Ishikawa (cell line): ENCODE results near the gene CBLL1.

Source experiments
- CEBPB ChIP-seq: IDR thresholded peaks from 2 replicates; pipeline ENCODE4 v1.6.1; 2012
- CREB1 ChIP-seq: IDR thresholded peaks from 2 replicates; pipeline ENCODE4 v1.6.1; 2012; ENCODE audit warnings: low read depth
- EGR1 ChIP-seq: IDR thresholded peaks from 2 replicates; pipeline ENCODE4 v1.6.1; 2012
- EP300 ChIP-seq: IDR thresholded peaks from 2 replicates; pipeline ENCODE4 v1.6.1; 2012; ENCODE audit warnings: borderline replicate concordance
- FOXM1 ChIP-seq: IDR thresholded peaks from 2 replicates; pipeline ENCODE4 v1.6.1; 2012; ENCODE audit warnings: low read depth, borderline replicate concordance
- NFIC ChIP-seq: IDR thresholded peaks from 2 replicates; pipeline ENCODE4 v1.6.1; 2012
- RAD21 ChIP-seq: IDR thresholded peaks from 2 replicates; pipeline ENCODE4 v1.6.1; 2012; ENCODE audit warnings: low read depth
- TAF1 ChIP-seq: IDR thresholded peaks from 2 replicates; pipeline ENCODE4 v1.6.1; 2012; ENCODE audit warnings: low read depth, mild to moderate bottlenecking
- TCF12 ChIP-seq: IDR thresholded peaks from 2 replicates; pipeline ENCODE4 v1.6.1; 2012; ENCODE audit warnings: low read depth
- TEAD4 ChIP-seq: IDR thresholded peaks from 2 replicates; pipeline ENCODE4 v1.6.1; 2012
- YY1 ChIP-seq: IDR thresholded peaks from 2 replicates; pipeline ENCODE4 v1.6.1; 2012; ENCODE audit warnings: low read depth
- ZBTB7A ChIP-seq: IDR thresholded peaks from 2 replicates; pipeline ENCODE4 v1.6.1; 2012; ENCODE audit warnings: low read depth
- TF ChIP-seq, protein P1 (sequence below): IDR thresholded peaks from 2 replicates; pipeline ENCODE4 v1.6.1; 2012
- TF ChIP-seq, protein P2 (sequence below): IDR thresholded peaks from 2 replicates; pipeline ENCODE4 v1.6.1; 2012; ENCODE audit warnings: low read depth, mild to moderate bottlenecking
- TF ChIP-seq, protein P3 (sequence below): IDR thresholded peaks from 2 replicates; pipeline ENCODE4 v1.6.1; 2012

Gene CBLL1, protein sequence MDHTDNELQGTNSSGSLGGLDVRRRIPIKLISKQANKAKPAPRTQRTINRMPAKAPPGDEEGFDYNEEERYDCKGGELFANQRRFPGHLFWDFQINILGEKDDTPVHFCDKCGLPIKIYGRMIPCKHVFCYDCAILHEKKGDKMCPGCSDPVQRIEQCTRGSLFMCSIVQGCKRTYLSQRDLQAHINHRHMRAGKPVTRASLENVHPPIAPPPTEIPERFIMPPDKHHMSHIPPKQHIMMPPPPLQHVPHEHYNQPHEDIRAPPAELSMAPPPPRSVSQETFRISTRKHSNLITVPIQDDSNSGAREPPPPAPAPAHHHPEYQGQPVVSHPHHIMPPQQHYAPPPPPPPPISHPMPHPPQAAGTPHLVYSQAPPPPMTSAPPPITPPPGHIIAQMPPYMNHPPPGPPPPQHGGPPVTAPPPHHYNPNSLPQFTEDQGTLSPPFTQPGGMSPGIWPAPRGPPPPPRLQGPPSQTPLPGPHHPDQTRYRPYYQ

DNA sequence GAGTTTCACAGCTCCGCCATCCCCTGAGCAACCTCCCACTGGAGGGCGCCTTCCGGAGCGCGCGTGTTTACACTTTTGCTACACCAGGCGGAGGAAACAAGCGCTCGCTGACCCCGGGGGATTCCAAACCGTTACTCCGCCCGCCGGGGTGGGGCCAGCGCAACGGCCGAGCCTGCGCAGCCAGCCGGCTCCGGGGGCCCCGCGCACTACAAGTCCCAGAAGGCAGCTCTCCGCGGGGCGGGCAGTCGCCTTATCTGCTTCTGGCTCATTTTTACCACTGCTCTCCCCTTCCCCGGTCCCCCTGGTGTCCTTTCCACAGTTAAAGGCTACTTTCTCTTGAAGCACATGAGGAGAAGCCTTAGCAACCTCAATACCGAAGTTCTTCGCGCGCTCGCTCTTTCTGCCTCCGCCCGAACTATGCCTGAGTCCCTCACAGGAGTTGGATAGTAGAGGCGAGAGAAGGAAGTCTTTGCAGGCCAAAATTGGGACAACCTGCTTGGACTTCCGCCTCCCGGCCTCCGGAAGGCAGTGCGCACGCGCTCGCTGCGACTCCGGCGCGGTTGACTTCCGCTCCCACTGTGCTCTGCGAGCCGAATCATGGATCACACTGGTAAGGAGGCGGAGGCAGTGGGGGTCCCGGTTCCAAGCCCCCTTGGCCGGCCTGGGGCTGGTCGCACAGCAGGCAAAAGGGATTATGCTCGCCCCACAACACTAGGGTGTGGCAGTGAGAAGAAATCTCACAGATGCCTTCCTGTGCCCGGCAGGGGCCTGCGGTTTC, at the start of gene CBLL1:
Gene CBLL1 (plus strand): TSS at position 576 of the 778 bp plus-strand sequence. CDS start 22 bp downstream, at position 598.
- TF ChIP-seq TCF12 (peak; percentile 42), TAF1 (peak; percentile 84), EGR1 (0 out of 2 replicates have a peak, but pooled peaks have one; percentile 9), FOXM1 (0 out of 2 replicates have a peak, but pooled peaks have one; percentile 41), EP300 (no peak), YY1 (peak; percentile 81), TEAD4 (no peak), ZBTB7A (peak; percentile 97), CREB1 (no peak), RAD21 (peak; percentile 42; the same call in 1 of the 2 replicates)
- TF ChIP-seq, protein P1, sequence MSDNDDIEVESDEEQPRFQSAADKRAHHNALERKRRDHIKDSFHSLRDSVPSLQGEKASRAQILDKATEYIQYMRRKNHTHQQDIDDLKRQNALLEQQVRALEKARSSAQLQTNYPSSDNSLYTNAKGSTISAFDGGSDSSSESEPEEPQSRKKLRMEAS, result peak; percentile 67

DNA sequence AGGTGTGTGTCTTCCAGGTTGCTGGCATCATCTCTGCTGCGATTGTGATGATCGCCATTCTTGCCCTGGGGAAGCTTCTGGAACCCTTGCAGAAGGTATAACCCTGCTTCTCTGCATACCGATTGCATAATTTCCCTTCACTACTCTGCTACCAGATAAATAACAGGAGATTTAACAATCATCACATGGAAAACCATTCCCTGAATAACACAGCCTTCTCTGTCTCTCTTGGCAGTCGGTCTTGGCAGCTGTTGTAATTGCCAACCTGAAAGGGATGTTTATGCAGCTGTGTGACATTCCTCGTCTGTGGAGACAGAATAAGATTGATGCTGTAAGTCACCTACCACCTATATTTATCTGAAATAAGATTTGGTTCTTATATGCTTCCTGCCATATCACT, 49.6 kb upstream of the CBLL1 start:
- TF ChIP-seq TAF1, result no peak
- no peak for TF ChIP-seq YY1

DNA sequence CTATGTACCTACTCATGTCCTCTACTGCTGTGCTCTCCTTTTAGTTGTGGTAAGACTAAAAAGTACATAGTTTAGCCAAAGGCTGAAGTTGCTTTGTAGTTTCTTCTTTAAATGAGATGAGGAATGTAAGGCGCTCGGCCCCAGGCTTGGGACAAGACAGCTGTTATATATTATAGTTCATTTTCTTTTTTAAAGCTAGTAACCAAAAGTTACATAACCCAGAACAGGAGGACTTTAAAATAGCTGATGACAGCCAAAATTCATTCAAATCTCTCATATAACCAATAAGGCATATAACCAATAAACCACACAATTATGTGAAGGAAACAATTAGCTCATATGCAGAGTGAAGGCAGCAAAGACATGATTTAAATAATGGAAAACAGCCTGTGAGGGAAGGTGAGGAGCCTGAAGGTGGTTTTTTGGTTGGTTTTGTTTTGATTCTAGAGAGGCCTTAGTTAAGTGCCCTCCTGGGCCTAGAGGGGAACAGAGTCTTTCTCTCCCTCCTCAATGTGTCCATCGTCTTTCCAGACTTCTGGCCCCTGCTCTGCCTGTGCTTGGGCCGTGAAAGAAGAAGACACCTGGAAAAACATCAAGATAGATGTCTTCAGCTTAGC, 47.5 kb upstream of the CBLL1 start:
- TF ChIP-seq, protein P2, sequence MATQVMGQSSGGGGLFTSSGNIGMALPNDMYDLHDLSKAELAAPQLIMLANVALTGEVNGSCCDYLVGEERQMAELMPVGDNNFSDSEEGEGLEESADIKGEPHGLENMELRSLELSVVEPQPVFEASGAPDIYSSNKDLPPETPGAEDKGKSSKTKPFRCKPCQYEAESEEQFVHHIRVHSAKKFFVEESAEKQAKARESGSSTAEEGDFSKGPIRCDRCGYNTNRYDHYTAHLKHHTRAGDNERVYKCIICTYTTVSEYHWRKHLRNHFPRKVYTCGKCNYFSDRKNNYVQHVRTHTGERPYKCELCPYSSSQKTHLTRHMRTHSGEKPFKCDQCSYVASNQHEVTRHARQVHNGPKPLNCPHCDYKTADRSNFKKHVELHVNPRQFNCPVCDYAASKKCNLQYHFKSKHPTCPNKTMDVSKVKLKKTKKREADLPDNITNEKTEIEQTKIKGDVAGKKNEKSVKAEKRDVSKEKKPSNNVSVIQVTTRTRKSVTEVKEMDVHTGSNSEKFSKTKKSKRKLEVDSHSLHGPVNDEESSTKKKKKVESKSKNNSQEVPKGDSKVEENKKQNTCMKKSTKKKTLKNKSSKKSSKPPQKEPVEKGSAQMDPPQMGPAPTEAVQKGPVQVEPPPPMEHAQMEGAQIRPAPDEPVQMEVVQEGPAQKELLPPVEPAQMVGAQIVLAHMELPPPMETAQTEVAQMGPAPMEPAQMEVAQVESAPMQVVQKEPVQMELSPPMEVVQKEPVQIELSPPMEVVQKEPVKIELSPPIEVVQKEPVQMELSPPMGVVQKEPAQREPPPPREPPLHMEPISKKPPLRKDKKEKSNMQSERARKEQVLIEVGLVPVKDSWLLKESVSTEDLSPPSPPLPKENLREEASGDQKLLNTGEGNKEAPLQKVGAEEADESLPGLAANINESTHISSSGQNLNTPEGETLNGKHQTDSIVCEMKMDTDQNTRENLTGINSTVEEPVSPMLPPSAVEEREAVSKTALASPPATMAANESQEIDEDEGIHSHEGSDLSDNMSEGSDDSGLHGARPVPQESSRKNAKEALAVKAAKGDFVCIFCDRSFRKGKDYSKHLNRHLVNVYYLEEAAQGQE, result no peak
- TF ChIP-seq NFIC (no peak), YY1 (no peak), TCF12 (no peak), FOXM1 (no peak), CEBPB (no peak), EGR1 (no peak), CREB1 (no peak), TEAD4 (no peak), EP300 (no peak), TAF1 (no peak)
- TF ChIP-seq, protein P1, result no peak

DNA sequence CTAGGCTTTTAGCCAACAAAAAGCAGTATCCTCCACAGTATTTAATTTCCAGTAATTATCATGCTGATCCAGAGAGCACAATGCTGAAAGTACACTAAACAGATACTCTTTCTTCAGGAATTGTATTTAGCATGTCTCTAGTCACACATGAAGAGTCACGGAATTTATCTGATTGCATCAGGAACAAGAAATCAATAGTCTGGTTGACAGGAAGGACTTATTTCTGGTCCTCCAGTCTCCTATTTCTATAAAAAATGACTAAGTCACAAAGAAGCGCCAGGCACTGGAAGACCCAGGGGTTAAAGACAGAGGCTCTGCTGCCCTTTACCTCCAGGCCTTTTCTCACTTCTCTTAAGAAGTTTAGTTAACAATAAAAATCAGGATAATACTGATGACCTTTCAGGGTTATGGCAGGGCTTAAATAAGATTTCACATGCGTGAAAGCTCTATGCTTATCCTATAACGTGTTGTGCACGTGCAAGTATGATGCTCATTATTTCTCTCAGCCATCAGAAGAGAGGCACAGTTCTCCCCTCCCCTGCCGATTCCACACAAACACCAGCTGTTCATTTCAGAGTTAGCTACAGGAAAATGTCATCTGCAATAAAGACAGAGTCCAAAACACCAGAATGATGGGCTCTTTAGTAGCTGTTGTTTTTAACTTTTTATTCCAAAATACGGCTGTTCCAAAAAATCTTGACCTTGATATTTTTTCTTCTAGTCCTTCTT, 46.5 kb upstream of the CBLL1 start:
- TF ChIP-seq NFIC (no peak), FOXM1 (no peak), TAF1 (no peak), EGR1 (no peak), ZBTB7A (no peak), CEBPB (no peak), EP300 (no peak), TEAD4 (no peak), YY1 (no peak), TCF12 (no peak), CREB1 (no peak)
- TF ChIP-seq, protein P1, result no peak

DNA sequence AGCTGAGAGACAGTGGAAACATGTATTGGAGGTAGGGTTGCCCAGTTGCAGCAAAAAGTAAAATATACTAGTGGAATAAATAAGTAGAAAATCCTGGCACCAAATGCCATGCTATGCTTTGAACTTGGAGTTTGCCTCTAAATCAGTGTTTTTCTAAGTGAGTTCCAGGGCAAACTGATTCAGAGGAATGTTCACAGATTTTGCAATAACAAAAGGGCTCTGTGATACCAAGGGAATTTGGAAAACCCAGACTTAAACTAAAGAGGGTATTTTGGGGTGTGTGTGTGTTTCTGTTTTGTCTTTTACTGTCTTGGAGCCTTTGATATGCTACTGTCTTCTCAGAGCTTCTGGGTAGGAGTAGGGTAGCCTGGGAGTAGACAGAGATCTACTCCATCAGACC, 43.4 kb upstream of the CBLL1 start:
- no peak for TF ChIP-seq CREB1
- TF ChIP-seq, protein P2, result no peak
- TF ChIP-seq EGR1, result no peak
- no peak for TF ChIP-seq TCF12
- no peak for TF ChIP-seq RAD21

DNA sequence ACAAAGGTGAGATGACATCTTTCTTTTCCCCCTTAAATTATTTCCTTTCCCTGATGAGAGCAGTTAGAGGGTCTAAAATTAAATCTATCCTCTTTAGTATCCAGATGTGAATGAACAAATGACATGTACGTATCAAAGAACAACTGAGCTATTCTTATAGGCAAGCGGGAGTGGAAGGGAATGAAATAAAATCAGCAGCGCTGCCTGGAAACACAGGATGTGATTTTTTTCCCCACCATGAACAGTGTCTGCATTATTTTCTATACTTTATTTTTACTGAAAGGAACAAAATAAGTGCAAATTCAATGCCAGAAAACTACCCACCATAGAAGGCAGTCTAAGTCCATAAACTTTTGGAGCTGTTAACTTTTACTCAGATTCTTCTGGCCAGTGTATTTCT, 42.8 kb upstream of the CBLL1 start:
- TF ChIP-seq, protein P2, result no peak
- no peak for TF ChIP-seq FOXM1
- no peak for TF ChIP-seq NFIC
- no peak for TF ChIP-seq EP300
- TF ChIP-seq ZBTB7A, result no peak
- TF ChIP-seq, protein P3, sequence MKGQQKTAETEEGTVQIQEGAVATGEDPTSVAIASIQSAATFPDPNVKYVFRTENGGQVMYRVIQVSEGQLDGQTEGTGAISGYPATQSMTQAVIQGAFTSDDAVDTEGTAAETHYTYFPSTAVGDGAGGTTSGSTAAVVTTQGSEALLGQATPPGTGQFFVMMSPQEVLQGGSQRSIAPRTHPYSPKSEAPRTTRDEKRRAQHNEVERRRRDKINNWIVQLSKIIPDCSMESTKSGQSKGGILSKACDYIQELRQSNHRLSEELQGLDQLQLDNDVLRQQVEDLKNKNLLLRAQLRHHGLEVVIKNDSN, result no peak
- TF ChIP-seq TCF12, result no peak
- TF ChIP-seq CREB1, result no peak
- no peak for TF ChIP-seq TEAD4
